HCT116 (cell line): Measurements from ENCODE around the gene CACNA1G. TPM values are rescaled to one million over a fixed set of nuclear protein-coding genes. Genes with fewer than 3 reads are reported as not detected.

Experiments
- ATAC-seq: fragments of 200-7000 bp; cut with Tn5 transposase; 2 replicates; pipeline ENCODE4 v1.9.1; 2020; ENCODE audit warnings: mild to moderate bottlenecking, moderate library complexity
- BruUV-seq: library from RNA; stranded (reverse); fragments of 400-500 nt; replicated peaks from 2 replicates; lab custom pipeline; 2021; lab: Mats Ljungman, UMichigan
- CTCF ChIA-PET: fragments of 300-600 bp; sonication (Branson Sonifier 250); formaldehyde crosslinking; loops from one replicate; lab custom pipeline; 2021; ENCODE audit warnings: antibody characterized with exemption; lab: Charles Lee
- POLR2A ChIA-PET: fragments of 300-600, 350-600 bp; sonication (Branson Sonifier 250); formaldehyde crosslinking; loops from one replicate; lab custom pipeline; 2021; ENCODE audit warnings: antibody characterized with exemption; lab: Charles Lee
- RAD21 ChIA-PET, 2 experiments: fragments of 300-600 bp; sonication (Branson Sonifier 250); formaldehyde crosslinking; loops; one replicate each; lab custom pipeline; 2023; ENCODE audit warnings: low total read pairs in 2 of 2; ENCODE audit not compliant: uncharacterized antibody in 2 of 2, unreplicated experiment in 2 of 2, low non-redundant PET in 1 of 2; lab: Charles Lee
- DNase-seq: peaks from one replicate; pipeline ENCODE4 v3.0.0-alpha.2; 2010; ENCODE audit warnings: low read depth, low spot score
- H2AFZ ChIP-seq: fragments of 200-600 bp; shearing (Covaris generic), sonication (generic); 2 replicates; pipeline ENCODE4 v1.6.1; 2017; ENCODE audit warnings: low read depth, mixed run types, mixed read lengths, antibody characterized with exemption, low read length; ENCODE audit not compliant: poor library complexity, severe bottlenecking
- H3K27ac ChIP-seq: 2 replicates; pipeline ENCODE4 v1.5.1; 2012; ENCODE audit warnings: low read depth, low read length
- H3K27me3 ChIP-seq: fragments of 200-600 bp; sonication (generic); 2 replicates; pipeline ENCODE4 v1.6.1; 2016; ENCODE audit warnings: mixed run types, low read length, mixed read lengths; ENCODE audit not compliant: insufficient read depth
- H3K36me3 ChIP-seq, 2 experiments: fragments of 200-500 bp in 1 of 2; fragments of 200-600 bp in 1 of 2; sonication (Bioruptor generic) in 1 of 2; sonication (generic) in 1 of 2; 2 replicates each; pipeline versions ENCODE4 v1.5.1 to v1.6.1; 2014 to 2016; ENCODE audit warnings: low read length in 2 of 2, inconsistent platforms in 1 of 2, mixed read lengths in 1 of 2, mixed run types in 1 of 2; ENCODE audit not compliant: insufficient read depth in 2 of 2, control insufficient read depth in 1 of 2
- H3K4me1 ChIP-seq, 2 experiments: fragments of 200-600 bp in 1 of 2; sonication (generic) in 1 of 2; 2 replicates each; pipeline versions ENCODE4 v1.5.1 to v1.6.1; 2012 to 2017; ENCODE audit warnings: low read length in 2 of 2, inconsistent platforms in 1 of 2, mild to moderate bottlenecking in 1 of 2, mixed read lengths in 1 of 2, mixed run types in 1 of 2, moderate library complexity in 1 of 2; ENCODE audit not compliant: insufficient read depth in 2 of 2, control insufficient read depth in 1 of 2
- H3K4me2 ChIP-seq: fragments of 200-600 bp; sonication (generic); 2 replicates; pipeline ENCODE4 v1.6.1; 2017; ENCODE audit warnings: mixed run types, low read length, mixed read lengths
- H3K4me3 ChIP-seq, 2 experiments: fragments of 200-600 bp in 1 of 2; sonication (generic) in 1 of 2; replicated peaks in 1 of 2; 2 replicates each; pipeline ENCODE4 v1.5.1; 2011 to 2016; ENCODE audit warnings: low read length in 2 of 2, control low read depth in 1 of 2, low read depth in 1 of 2, mild to moderate bottlenecking in 1 of 2, mixed read lengths in 1 of 2, mixed run types in 1 of 2
- H3K79me2 ChIP-seq: fragments of 200-600 bp; sonication (generic); 2 replicates; pipeline ENCODE4 v1.6.1; 2017; ENCODE audit warnings: mild to moderate bottlenecking, mixed run types, low read length, moderate library complexity, mixed read lengths; ENCODE audit not compliant: insufficient read depth
- H3K9ac ChIP-seq: fragments of 200-600 bp; sonication (generic); 2 replicates; pipeline ENCODE4 v1.6.1; 2016; ENCODE audit warnings: low read length, mixed read lengths
- H3K9me2 ChIP-seq: fragments of 200-600 bp; sonication (generic), shearing (Covaris generic); 2 replicates; pipeline ENCODE4 v1.6.1; 2017; ENCODE audit warnings: mixed run types, mild to moderate bottlenecking, moderate library complexity; ENCODE audit not compliant: insufficient read depth
- H3K9me3 ChIP-seq, 2 experiments: fragments of 200-500 bp in 1 of 2; fragments of 200-600 bp in 1 of 2; sonication (Bioruptor generic) in 1 of 2; sonication (generic) in 1 of 2; 2 replicates each; pipeline ENCODE4 v1.6.1; 2014 to 2017; ENCODE audit warnings: low read length in 2 of 2, mixed read lengths in 2 of 2, inconsistent platforms in 1 of 2, low read depth in 1 of 2, mild to moderate bottlenecking in 1 of 2, mixed run types in 1 of 2, moderate library complexity in 1 of 2; ENCODE audit not compliant: control insufficient read depth in 1 of 2, insufficient read depth in 1 of 2
- H4K20me1 ChIP-seq: fragments of 200-600 bp; sonication (generic), shearing (Covaris generic); 2 replicates; pipeline ENCODE4 v1.6.1; 2017; ENCODE audit warnings: mixed run types, mild to moderate bottlenecking, moderate library complexity; ENCODE audit not compliant: insufficient read depth
- CBX3 ChIP-seq: IDR thresholded peaks from 2 replicates; pipeline ENCODE4 v1.6.1; 2012; ENCODE audit warnings: low read depth
- CEBPB ChIP-seq: IDR thresholded peaks from 2 replicates; pipeline ENCODE4 v1.6.1; 2012; ENCODE audit warnings: low read depth
- ELF1 ChIP-seq: IDR thresholded peaks from 2 replicates; pipeline ENCODE4 v1.6.1; 2012; ENCODE audit warnings: low read depth, borderline replicate concordance
- EZH2 ChIP-seq: fragments of 200-600 bp; sonication (generic); IDR thresholded peaks from 2 replicates; pipeline ENCODE4 v1.6.1; 2017; ENCODE audit warnings: antibody characterized with exemption, mixed run types
- FOSL1 ChIP-seq: IDR thresholded peaks from 2 replicates; pipeline ENCODE4 v1.6.1; 2012; ENCODE audit warnings: low read depth
- JUND ChIP-seq: IDR thresholded peaks from 2 replicates; pipeline ENCODE4 v1.6.1; 2012
- POLR2A ChIP-seq: IDR thresholded peaks from 2 replicates; pipeline ENCODE4 v1.7.0; 2011; ENCODE audit warnings: borderline replicate concordance; ENCODE audit not compliant: insufficient read depth, insufficient read length; ENCODE audit errors: extremely low read depth
- RAD21 ChIP-seq: IDR thresholded peaks from 2 replicates; pipeline ENCODE4 v1.6.1; 2012; ENCODE audit warnings: low read depth, mild to moderate bottlenecking
- SIN3A ChIP-seq: IDR thresholded peaks from 2 replicates; pipeline ENCODE4 v1.6.1; 2012; ENCODE audit warnings: low read depth
- SP1 ChIP-seq: IDR thresholded peaks from 2 replicates; pipeline ENCODE4 v1.6.1; 2012; ENCODE audit warnings: low read depth
- SRF ChIP-seq: IDR thresholded peaks from 2 replicates; pipeline ENCODE4 v1.6.1; 2012; ENCODE audit warnings: low read depth
- TCF7L2 ChIP-seq: IDR thresholded peaks from 2 replicates; pipeline ENCODE4 v1.7.0; 2011; ENCODE audit warnings: borderline replicate concordance, inconsistent platforms; ENCODE audit not compliant: insufficient read depth, insufficient read length; ENCODE audit errors: extremely low read depth
- YY1 ChIP-seq: IDR thresholded peaks from 2 replicates; pipeline ENCODE4 v1.6.1; 2011; ENCODE audit warnings: low read length, low read depth, moderate library complexity, mild to moderate bottlenecking; ENCODE audit not compliant: insufficient replicate concordance; ENCODE audit errors: extremely low read depth
- ZFX ChIP-seq: fragments of 450-650 bp; IDR thresholded peaks from 2 replicates; pipeline ENCODE4 v1.6.1; 2017
- ZNF274 ChIP-seq: fragments of 200-500 bp; sonication (Bioruptor generic); IDR thresholded peaks from 2 replicates; pipeline ENCODE4 v1.6.1; 2014; ENCODE audit warnings: mild to moderate bottlenecking, low read depth, low read length, inconsistent platforms
- intact Hi-C: fragments of 100-400 bp; cut with micrococcal nuclease; formaldehyde crosslinking; loops from 2 replicates; pipeline ENCODE4 v1.10.0; 2022
- total RNA-seq: library from RNA; stranded (reverse); gene quantifications from one replicate; pipeline ENCODE4 v1.2.1, GENCODE V29; 2021; ENCODE audit not compliant: unreplicated experiment
- TF ChIP-seq, protein P1 (sequence below): IDR thresholded peaks from 2 replicates; pipeline ENCODE4 v1.6.1; 2012
- TF ChIP-seq, protein P2 (sequence below): IDR thresholded peaks from 2 replicates; pipeline ENCODE4 v1.6.1; 2012

Gene CACNA1G
- total RNA-seq, 1 experiment from 2014 or later = 3.4 TPM

DNA sequence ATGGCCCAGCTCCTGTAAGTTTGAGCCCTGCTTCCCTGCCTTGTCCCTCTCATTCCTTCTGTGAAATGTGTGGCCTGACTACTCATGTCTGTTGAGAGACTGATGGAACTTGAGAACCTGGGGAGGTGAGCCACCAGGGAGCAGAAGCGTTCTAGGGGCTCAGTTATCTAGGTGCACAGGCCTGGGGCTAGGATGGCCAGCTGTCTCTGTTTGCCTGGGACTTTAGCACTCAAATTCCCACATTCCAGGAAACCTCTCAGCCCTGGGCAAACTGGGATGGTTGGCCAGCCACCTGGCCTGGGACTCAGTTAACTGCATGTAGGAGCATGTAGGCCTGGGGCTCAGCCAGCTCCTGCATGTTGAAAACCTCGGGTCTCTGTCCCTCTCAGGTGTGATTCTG, 37.3 kb upstream of the CACNA1G start:
- Histone ChIP-seq H3K9me3 (no peaks in the 10 kb centered on the region), H3K27ac (no peak overlapping the region), H3K27me3 (no peaks in the 10 kb centered on the region), H4K20me1 (no peaks in the 10 kb centered on the region), H3K4me3 (no peak overlapping the region), H2AFZ (no peak overlapping the region), H3K4me1 (no peaks in the 10 kb centered on the region; a peak in 1 of 4 replicates), H3K79me2 (no peaks in the 10 kb centered on the region), H3K36me3 (no peaks in the 10 kb centered on the region), H3K4me2 (no peak overlapping the region), H3K9me2 (no peaks in the 10 kb centered on the region), H3K9ac (no peak overlapping the region)
- ChIA-PET POLR2A (no interaction called here), RAD21 (no interaction called here), CTCF (no interaction called here)
- intact Hi-C loops = no loop called here
- TF ChIP-seq, protein P1, sequence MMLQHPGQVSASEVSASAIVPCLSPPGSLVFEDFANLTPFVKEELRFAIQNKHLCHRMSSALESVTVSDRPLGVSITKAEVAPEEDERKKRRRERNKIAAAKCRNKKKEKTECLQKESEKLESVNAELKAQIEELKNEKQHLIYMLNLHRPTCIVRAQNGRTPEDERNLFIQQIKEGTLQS = no peak
- TF ChIP-seq ZNF274 = no peak
- TF ChIP-seq CEBPB = no peak
- TF ChIP-seq SRF = no peak
- TF ChIP-seq JUND = no peak
- no peak for TF ChIP-seq SIN3A
- TF ChIP-seq ZFX = no peak
- TF ChIP-seq POLR2A = no peak
- TF ChIP-seq EZH2 = no peak
- TF ChIP-seq ELF1 = no peak
- TF ChIP-seq, protein P2, sequence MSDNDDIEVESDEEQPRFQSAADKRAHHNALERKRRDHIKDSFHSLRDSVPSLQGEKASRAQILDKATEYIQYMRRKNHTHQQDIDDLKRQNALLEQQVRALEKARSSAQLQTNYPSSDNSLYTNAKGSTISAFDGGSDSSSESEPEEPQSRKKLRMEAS = no peak
- no peak for TF ChIP-seq YY1
- TF ChIP-seq CBX3 = no peak
- no peak for TF ChIP-seq FOSL1
- TF ChIP-seq RAD21 = no peak
- TF ChIP-seq TCF7L2 = no peak
- TF ChIP-seq SP1 = no peak
- no TSS peak for BruUV-seq
- DNase-seq (no peak), ATAC-seq (no peak; the same call in 1 of the 2 replicates)
